Superior temporal gyrus (tissue), 1 donor: ENCODE measurements around the gene CTXN1.

Experiments used
- DNase-seq: peaks from one replicate; pipeline ENCODE4 v3.0.0-alpha.2; 2016; ENCODE audit errors: extremely low spot score

Gene CTXN1

DNA sequence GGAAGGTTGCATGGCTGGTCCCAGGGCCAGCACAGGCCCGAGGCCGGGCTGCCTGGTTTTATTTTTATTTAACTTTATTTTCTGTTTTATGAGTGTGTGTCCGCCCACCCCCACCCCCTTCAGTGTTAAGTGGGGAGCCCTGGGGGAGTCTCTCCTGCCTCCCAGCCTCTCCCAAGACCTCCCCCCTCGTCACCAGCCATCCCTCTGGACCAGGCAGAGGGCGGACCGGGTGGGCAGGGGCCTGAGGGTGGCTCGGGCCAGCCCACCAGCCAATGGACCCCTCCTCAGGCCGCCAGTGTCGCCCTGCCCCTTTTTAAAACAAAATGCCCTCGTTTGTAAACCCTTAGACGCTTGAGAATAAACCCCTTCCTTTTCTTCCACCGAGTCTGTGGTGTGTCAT is 11.8 kb downstream of the CTXN1 start:
- DNase-seq, result no peak

- no peak for DNase-seq
Observed at GRCh38 chr19:7913652-7914051, 12.3 kb downstream of the CTXN1 start.

- DNase-seq, result no peak
Observed at GRCh38 chr19:7912697-7913564, 13.0 kb downstream of the CTXN1 start.

DNA sequence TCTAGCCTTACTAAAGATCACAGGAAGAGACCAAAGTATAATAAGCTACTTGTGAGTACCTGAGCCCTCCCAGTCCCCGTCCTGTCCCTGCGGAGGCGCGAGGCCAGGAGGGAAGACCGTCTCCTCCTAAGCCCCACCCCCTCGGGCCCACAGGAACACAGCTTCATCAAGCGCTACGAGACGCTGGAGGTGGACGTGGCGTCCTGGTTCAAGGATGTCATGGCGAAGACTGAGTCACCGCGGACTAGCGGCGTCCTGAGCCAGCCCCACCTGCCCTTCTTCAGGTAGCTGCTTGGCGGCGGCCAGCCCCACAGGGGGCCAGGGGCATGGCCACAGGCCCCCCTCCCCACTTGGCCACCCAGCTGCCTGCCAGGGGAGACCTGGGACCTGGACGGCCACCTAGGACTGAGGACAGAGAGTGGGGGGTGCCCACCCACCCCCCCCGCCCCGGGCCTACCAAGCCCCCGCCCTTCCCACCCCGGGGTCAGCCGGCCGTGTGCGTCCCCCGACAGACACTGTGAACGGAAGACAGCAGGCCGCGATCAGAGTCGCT is 13.7 kb downstream of the CTXN1 start:
- DNase-seq, result no peak

- DNase-seq, result no peak
Observed at GRCh38 chr19:7911508-7912143, 14.3 kb downstream of the CTXN1 start.

DNA sequence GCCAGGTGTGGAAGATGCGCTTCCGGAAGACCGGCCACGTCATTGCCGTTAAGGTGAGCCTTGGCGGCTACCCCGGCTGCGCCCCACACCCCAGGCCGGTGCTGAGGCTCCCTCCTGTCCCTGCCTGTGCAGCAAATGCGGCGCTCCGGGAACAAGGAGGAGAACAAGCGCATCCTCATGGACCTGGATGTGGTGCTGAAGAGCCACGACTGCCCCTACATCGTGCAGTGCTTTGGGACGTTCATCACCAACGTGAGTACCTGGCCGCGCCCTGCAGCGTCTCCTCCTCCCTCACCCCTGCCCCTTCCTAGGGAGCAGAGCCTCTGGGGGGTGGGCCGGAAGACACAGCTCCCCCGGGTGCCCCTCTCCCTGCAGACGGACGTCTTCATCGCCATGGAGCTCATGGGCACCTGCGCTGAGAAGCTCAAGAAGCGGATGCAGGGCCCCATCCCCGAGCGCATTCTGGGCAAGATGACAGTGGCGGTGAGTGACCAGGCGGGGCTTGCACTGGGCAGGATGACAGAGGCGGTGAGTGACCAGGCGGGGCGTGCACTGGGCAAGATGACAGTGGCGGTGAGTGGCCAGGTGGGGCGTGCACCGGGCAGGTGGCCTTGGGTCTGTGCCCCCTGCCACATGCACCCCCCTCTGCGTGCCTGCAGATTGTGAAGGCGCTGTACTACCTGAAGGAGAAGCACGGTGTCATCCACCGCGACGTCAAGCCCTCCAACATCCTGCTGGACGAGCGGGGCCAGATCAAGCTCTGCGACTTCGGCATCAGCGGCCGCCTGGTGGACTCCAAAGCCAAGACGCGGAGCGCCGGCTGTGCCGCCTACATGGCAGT is 15.4 kb downstream of the CTXN1 start:
- no peak for DNase-seq

DNA sequence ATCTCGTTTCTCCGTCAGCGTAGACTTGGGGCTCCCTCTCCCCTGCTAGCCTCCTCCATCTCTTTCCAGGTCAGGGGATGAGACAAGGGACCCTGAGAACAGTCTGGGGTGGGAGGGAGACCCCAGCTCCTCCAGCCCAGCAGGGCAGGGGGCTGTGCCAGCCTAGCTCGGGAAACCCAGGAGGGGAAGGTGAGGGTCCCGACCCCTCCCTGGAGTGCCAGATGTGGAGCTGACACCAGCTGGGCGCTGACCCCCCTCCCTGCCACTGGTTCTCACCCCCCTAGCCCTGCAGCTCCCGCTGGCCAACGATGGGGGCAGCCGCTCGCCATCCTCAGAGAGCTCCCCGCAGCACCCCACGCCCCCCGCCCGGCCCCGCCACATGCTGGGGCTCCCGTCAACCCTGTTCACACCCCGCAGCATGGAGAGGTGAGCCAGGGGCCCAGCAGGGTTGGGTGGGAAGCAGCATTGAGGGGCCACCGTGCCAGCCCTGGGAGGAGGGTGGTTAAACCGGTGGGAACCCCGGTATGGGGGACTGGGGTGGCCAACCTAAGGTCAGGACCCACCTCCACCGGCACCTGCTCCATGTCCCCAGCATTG is 16.4 kb downstream of the CTXN1 start:
- DNase-seq, result no peak

GRCh38 chr19:7908742-7909461 is 17.0 kb downstream of the CTXN1 start:
- no peak for DNase-seq

- DNase-seq, result no peak
Observed at GRCh38 chr19:7908078-7908699, 17.7 kb downstream of the CTXN1 start.

GRCh38 chr19:7907544-7907943 is 18.4 kb downstream of the CTXN1 start:
- no peak for DNase-seq

DNA sequence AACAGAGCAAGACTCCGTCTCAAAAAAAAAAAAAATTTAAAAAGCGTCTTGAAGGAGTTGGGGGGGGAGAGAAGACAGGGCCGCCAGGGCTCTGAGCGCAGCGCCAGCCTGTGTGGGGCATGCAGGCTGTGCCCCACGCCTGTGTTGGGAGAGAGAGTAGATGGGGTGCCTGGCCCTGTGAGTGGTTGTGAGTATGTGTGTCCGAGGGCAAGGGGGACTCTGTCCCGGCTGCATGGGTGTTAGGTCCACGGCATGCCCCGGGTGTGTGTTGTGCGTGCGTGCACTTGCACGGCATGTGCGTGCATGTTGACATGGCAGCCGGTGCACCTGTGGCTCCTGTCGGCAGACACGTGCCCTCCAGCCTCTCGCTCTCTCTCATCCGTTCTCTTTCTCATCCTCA is 18.8 kb downstream of the CTXN1 start:
- DNase-seq, result no peak

DNA sequence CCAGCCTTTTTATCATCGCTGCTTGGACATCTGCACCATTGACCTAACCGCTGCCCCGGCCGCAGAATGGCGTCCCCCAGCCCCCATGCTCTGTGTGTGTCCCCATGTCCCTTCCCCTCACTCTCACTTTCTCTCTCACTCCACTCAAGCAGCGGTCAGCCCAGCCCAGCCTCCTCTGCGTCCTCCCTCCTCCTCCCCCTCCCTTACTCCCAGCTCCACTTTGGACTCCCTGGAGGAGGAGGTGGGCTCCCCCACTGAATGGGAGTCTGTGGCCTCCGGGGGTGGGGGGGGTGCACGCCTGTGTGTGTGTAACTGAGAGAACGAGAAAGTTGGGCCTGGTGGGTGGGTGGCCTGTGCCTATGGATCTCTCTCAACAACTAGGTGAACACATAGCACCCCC is 20.1 kb downstream of the CTXN1 start:
- DNase-seq, result no peak

DNA sequence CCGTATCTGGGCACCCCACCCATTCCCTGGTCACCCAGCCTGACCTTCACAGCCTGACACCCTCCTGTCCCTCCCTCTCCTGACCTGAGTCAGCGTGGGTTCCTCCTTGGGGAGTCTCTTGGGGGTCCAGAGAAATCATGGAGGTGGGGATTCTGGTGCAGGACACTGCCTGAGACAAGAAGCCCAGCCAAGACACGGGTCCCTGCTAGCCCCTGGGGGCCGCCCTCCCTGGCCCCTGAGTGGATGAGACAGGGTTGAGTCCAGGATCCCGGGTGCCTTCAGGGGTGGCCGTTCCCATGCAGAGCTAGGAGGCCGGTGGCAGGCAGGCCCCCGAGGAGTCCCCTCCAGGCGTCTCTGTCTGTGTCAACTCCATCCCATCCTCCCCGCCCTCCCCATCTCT is 20.7 kb downstream of the CTXN1 start:
- DNase-seq, result no peak

DNA sequence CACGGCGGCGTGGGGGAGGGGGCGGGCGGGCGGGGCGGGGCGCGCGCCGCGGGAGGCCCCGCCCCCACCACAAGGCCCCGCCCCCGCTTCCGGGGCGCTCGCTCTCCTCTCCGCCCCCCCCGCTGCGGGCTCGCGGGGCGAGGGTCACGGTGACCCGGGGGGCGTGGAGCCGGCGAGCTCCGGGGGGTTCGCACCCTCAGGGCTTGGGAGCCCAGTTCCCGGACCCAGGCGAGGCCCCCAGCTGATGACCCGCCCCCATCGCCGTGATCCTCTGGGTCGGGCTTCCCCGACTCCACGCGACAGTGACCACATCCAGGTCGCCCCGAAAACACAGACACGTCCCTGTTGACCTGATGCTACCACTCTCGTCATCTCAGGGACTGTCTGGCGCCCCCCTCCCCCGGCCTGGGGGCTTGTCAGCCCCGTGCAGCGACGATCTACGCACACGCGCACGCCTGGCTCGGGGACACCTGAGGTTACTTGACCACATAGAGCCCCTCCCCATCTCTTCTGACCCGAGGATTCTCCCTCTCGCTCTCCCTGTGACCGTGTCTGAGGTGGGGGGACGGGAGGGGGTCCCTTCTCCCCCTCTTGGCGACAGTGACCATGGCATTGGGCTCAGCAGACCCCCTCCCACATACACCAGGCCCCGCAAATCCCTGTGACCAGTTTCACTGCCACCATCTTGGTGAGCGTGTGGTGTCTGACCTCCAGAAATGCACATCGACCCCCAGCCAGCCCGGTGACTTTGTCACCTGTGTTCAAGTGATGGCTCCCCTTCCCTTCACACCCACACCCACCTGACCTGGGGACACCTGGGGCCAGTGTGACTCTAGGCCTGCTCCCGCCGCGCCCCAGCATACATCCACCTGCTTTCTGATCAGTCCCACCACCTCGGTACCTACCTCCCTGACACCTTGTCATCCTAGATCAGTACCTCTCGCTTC is 21.6 kb downstream of the CTXN1 start:
- no peak for DNase-seq

DNA sequence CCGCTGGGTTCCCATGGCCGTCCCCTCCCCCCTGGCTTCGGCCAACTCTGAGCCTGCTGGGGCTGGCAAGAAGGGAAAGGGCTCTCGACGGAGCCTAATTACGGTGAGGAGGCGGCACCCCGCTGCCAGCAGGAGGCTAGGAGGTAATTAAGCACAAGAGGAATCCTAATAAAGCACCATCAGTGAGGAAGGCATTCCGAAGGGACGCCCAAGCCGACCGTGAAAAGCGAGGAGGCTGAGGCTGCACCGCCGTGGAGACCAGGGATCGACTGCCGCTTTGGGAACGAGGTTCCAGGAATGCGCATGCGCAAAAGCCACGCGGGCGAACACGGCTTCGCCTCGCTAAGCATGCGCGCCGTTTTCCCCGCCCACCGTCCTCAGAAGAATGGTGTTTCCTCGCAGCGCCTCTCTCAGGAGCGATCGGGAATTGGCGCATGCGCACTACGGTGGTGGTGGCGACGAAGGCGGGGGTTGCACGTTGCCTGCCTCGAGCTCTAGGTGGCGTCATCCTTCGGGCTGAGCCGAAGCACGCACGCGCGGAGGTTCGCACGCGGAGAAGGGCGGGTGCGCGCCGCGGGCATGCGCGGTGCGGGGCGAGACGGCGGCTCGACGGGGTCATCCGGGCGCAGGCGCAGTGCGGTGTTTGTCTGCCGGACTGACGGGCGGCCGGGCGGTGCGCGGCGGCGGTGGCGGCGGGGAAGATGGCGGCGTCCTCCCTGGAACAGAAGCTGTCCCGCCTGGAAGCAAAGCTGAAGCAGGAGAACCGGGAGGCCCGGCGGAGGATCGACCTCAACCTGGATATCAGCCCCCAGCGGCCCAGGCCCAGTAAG is 22.5 kb downstream of the CTXN1 start, which contains the start of gene MAP2K7:
Gene MAP2K7 (plus strand): TSS at position 634 of the 830 bp plus-strand sequence. CDS start 68 bp downstream, at position 702.
- peak; percentile 99 for DNase-seq

DNA sequence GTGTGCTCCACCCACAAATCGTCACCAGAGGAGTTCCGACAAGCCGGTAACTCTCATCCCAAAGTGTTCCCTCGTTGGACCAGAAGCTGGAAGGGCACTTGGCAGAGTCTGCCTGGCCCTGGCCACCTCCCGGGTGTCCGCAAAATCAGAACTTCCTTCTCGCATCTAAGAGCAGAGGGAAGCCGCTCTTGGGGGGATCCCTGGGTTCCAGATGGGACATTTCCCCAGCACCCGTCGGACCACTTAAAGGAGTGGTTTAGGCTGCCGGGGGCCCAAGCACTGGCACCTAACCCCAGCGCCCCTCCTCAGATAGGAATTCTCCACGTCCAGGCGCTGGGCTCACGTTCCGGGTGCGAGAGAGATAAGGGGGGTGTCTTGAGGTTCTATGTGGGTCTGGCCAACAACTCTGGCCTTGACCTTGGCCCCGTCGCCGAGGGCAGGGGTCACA is 23.1 kb downstream of the CTXN1 start:
- no peak for DNase-seq

DNA sequence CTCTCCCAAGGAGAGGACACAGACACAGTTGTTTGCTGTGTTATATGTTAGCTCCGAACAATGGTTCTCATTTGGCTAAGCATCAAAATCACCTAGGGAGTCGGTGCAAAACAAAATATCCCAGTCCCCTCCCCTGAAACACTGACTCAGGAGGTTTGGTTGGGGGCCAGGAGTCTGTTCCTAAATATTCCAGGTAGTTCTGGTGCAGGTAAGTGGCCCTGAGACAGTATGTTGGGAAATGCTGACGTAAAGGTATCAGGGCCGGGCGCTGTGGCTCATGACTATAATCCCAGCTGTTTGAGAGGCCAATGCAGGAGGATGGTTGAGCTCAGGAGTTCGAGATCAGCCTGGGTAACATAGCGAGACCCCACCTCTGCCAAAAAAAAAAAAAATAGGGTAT is 24.6 kb downstream of the CTXN1 start:
- no peak for DNase-seq

DNA sequence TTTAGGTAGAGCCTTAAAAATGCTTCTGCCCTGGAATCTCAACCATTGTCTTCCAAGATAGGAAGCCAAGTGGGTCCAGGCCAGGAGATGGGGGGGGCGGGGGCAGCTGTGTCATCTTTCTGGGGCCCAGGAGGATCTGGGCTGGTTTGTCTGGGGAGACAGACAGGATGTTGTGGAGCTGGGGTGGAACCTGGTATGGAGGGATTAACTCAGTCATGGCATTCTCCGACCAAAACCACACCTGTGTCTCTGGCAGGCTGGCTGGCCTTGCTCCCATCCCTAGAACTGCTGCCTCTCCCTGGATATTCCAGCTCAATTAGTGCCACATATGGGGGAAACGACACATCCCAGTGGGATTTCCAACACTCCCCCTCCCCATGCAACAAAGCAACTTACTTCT is 25.0 kb downstream of the CTXN1 start:
- DNase-seq, result no peak
